GM23338 (cell line): ENCODE data around the gene UQCRC2. TPM values are rescaled to one million over a fixed set of nuclear protein-coding genes. Genes with fewer than 3 reads are reported as not detected.

ENCODE experiments used
- ATAC-seq: fragments of 200-7000 bp; cut with Tn5 transposase; 3 replicates; pipeline ENCODE4 v1.9.1; 2020
- DNase-seq: peaks from one replicate; pipeline ENCODE4 v3.0.0-alpha.2; 2015; ENCODE audit warnings: low spot score
- H2AFZ ChIP-seq: fragments of 200-600 bp; sonication (generic); 2 replicates; pipeline ENCODE4 v1.8.0; 2016; ENCODE audit warnings: antibody characterized with exemption, mild to moderate bottlenecking, moderate library complexity
- H3F3A ChIP-seq: fragments of 200-600 bp; sonication (generic); replicated peaks from 2 replicates; pipeline ENCODE4 v1.8.0; 2017; ENCODE audit warnings: antibody characterized with exemption, mixed run types, low read depth
- H3K27ac ChIP-seq: fragments of 200-600 bp; sonication (generic); 2 replicates; pipeline ENCODE4 v1.6.1; 2016; ENCODE audit warnings: low read depth
- H3K27me3 ChIP-seq: fragments of 200-600 bp; sonication (generic); 2 replicates; pipeline ENCODE4 v1.8.0; 2016; ENCODE audit warnings: mild to moderate bottlenecking, mixed run types, moderate library complexity; ENCODE audit not compliant: insufficient read depth
- H3K36me3 ChIP-seq: fragments of 200-600 bp; sonication (generic); 2 replicates; pipeline ENCODE4 v1.8.0; 2016; ENCODE audit warnings: mild to moderate bottlenecking; ENCODE audit not compliant: insufficient read depth
- H3K4me1 ChIP-seq: fragments of 200-600 bp; sonication (generic); 2 replicates; pipeline ENCODE4 v1.8.0; 2016; ENCODE audit warnings: mild to moderate bottlenecking, moderate library complexity; ENCODE audit not compliant: insufficient read depth
- H3K4me2 ChIP-seq: fragments of 200-600 bp; sonication (generic); 2 replicates; pipeline ENCODE4 v1.7.1; 2017; ENCODE audit warnings: mixed run types
- H3K4me3 ChIP-seq: fragments of 200-600 bp; sonication (generic); 2 replicates; pipeline ENCODE4 v1.6.1; 2016; ENCODE audit warnings: mixed run types
- H3K79me2 ChIP-seq: fragments of 200-600 bp; sonication (generic); replicated peaks from 2 replicates; pipeline ENCODE4 v1.8.0; 2017; ENCODE audit warnings: mild to moderate bottlenecking; ENCODE audit not compliant: insufficient read depth
- H3K9me2 ChIP-seq: fragments of 200-600 bp; sonication (generic); 2 replicates; pipeline ENCODE4 v1.8.0; 2017; ENCODE audit not compliant: insufficient read depth
- H4K20me1 ChIP-seq: fragments of 200-600 bp; sonication (generic); replicated peaks from 2 replicates; pipeline ENCODE4 v1.8.0; 2017; ENCODE audit warnings: mild to moderate bottlenecking; ENCODE audit not compliant: insufficient read depth
- H3K27ac Mint-ChIP-seq: 2 replicates; pipeline ENCODE4 v1.8.0; 2020; ENCODE audit warnings: inconsistent platforms, mild to moderate bottlenecking, moderate library complexity, mixed read lengths
- H3K27me3 Mint-ChIP-seq: 3 replicates; pipeline ENCODE4 v1.8.0; 2022; ENCODE audit warnings: low read depth, mild to moderate bottlenecking, moderate library complexity, mixed read lengths, inconsistent platforms; ENCODE audit not compliant: insufficient read depth, poor library complexity
- H3K36me3 Mint-ChIP-seq: 3 replicates; pipeline ENCODE4 v1.8.0; 2021; ENCODE audit warnings: low read depth, mild to moderate bottlenecking, inconsistent platforms, moderate library complexity, mixed read lengths
- H3K4me1 Mint-ChIP-seq: 3 replicates; pipeline ENCODE4 v1.8.0; 2020; ENCODE audit warnings: mild to moderate bottlenecking, inconsistent platforms, mixed read lengths
- H3K4me3 Mint-ChIP-seq: 3 replicates; pipeline ENCODE4 v1.8.0; 2021; ENCODE audit warnings: moderate library complexity, mild to moderate bottlenecking, inconsistent platforms, mixed read lengths
- H3K9me3 Mint-ChIP-seq: 3 replicates; pipeline ENCODE4 v1.8.0; 2020; ENCODE audit warnings: moderate library complexity, mild to moderate bottlenecking, inconsistent platforms, mixed read lengths
- CTCF ChIP-seq, 2 experiments: fragments of 200-600 bp in 1 of 2; sonication (generic) in 1 of 2; conservative IDR thresholded peaks; 2 replicates each; pipeline versions ENCODE4 v1.5.1 to v1.6.1; 2016 to 2017; ENCODE audit warnings: antibody characterized with exemption in 2 of 2, low read depth in 2 of 2, mild to moderate bottlenecking in 2 of 2, moderate library complexity in 1 of 2
- ETS1 ChIP-seq: IDR thresholded peaks from 2 replicates; pipeline ENCODE4 v1.6.1; 2016; ENCODE audit warnings: antibody characterized with exemption
- EZH2phosphoT487 ChIP-seq: fragments of 200-600 bp; sonication (generic); IDR thresholded peaks from one replicate; pipeline ENCODE4 v1.8.1; 2018; ENCODE audit warnings: antibody characterized with exemption; ENCODE audit not compliant: unreplicated experiment
- JUNB ChIP-seq: IDR thresholded peaks from one replicate; pipeline ENCODE4 v1.6.1; 2016; ENCODE audit warnings: antibody characterized with exemption; ENCODE audit not compliant: unreplicated experiment
- NANOG ChIP-seq: IDR thresholded peaks from 2 replicates; pipeline ENCODE4 v1.6.1; 2016; ENCODE audit warnings: antibody characterized with exemption, borderline replicate concordance
- POLR2AphosphoS5 ChIP-seq: IDR thresholded peaks from 2 replicates; pipeline ENCODE4 v1.6.1; 2016; ENCODE audit warnings: antibody characterized with exemption, low read depth
- STAT1 ChIP-seq: IDR thresholded peaks from one replicate; pipeline ENCODE4 v1.6.1; 2016; ENCODE audit warnings: antibody characterized with exemption; ENCODE audit not compliant: unreplicated experiment
- ZNF114 ChIP-seq: fragments of 250-450 bp; sonication (Bioruptor Pico); IDR thresholded peaks from 2 replicates; pipeline ENCODE4 v1.5.0; 2020; ENCODE audit warnings: mild to moderate bottlenecking, moderate library complexity
- ZNF331 ChIP-seq: fragments of 250-450 bp; sonication (Bioruptor Pico); IDR thresholded peaks from 2 replicates; pipeline ENCODE4 v1.5.0; 2020; ENCODE audit warnings: low read depth, mild to moderate bottlenecking, moderate library complexity
- polyA plus RNA-seq: library from polyadenylated mRNA; unstranded; fragments of >200 nt; fragmentation: Nextera tagmentation; extraction: Ambion mirVana; gene quantifications from 2 replicates; pipeline ENCODE4 v1.2.1, GENCODE V29; 2016
- total RNA-seq: library from RNA; depleted of rRNA; stranded (reverse); fragments of >200 nt; shearing (Covaris generic); gene quantifications from 2 replicates; pipeline ENCODE4 v1.2.3, GENCODE V29; 2014
- TF ChIP-seq, protein P1 (sequence below): fragments of 250-450 bp; sonication (Bioruptor Pico); IDR thresholded peaks from 2 replicates; pipeline ENCODE4 v1.5.0; 2020; ENCODE audit warnings: mild to moderate bottlenecking, moderate library complexity
- TF ChIP-seq, protein P2 (sequence below): IDR thresholded peaks from one replicate; pipeline ENCODE4 v1.6.1; 2018; ENCODE audit warnings: antibody characterized with exemption; ENCODE audit not compliant: unreplicated experiment

UQCRC2 gene
- total and polyA plus RNA-seq, 2 experiments from 2014 or later: 88.0 to 122 TPM

GRCh38 chr16:22031483-22032083, 78.4 kb downstream of the UQCRC2 start:
- H3K27ac Mint-ChIP-seq: no peak overlapping the region
- H3K4me1 Mint-ChIP-seq: peaks cover 13% of the 10 kb centered on the region; the same call in 2 of the 3 replicates
- H3K9me3 Mint-ChIP-seq: no peaks in the 10 kb centered on the region; the same call in 2 of the 3 replicates
- Histone ChIP-seq H3K9me2 (no peaks in the 10 kb centered on the region), H3K79me2 (peaks cover 44% of the 10 kb centered on the region), H3K4me1 (no peaks in the 10 kb centered on the region), H3K4me3 (no peak overlapping the region), H3K36me3 (no peaks in the 10 kb centered on the region), H3F3A (no peaks in the 10 kb centered on the region), H3K27ac (no peak overlapping the region), H4K20me1 (0 out of 2 replicates have a peak, but pooled peaks cover 3% of the 10 kb centered on the region), H3K4me2 (no peak overlapping the region), H3K27me3 (no peaks in the 10 kb centered on the region), H2AFZ (no peak overlapping the region)
- no peaks in the 10 kb centered on the region for H3K27me3 Mint-ChIP-seq
- TF ChIP-seq ZNF114 (CRISPR knock-in tag): no peak
- no peak for TF ChIP-seq ETS1
- no peak for TF ChIP-seq ZNF331
- TF ChIP-seq POLR2AphosphoS5: no peak
- no peak for TF ChIP-seq EZH2phosphoT487
- no peak for TF ChIP-seq STAT1
- TF ChIP-seq JUNB: no peak
- TF ChIP-seq, protein P1, sequence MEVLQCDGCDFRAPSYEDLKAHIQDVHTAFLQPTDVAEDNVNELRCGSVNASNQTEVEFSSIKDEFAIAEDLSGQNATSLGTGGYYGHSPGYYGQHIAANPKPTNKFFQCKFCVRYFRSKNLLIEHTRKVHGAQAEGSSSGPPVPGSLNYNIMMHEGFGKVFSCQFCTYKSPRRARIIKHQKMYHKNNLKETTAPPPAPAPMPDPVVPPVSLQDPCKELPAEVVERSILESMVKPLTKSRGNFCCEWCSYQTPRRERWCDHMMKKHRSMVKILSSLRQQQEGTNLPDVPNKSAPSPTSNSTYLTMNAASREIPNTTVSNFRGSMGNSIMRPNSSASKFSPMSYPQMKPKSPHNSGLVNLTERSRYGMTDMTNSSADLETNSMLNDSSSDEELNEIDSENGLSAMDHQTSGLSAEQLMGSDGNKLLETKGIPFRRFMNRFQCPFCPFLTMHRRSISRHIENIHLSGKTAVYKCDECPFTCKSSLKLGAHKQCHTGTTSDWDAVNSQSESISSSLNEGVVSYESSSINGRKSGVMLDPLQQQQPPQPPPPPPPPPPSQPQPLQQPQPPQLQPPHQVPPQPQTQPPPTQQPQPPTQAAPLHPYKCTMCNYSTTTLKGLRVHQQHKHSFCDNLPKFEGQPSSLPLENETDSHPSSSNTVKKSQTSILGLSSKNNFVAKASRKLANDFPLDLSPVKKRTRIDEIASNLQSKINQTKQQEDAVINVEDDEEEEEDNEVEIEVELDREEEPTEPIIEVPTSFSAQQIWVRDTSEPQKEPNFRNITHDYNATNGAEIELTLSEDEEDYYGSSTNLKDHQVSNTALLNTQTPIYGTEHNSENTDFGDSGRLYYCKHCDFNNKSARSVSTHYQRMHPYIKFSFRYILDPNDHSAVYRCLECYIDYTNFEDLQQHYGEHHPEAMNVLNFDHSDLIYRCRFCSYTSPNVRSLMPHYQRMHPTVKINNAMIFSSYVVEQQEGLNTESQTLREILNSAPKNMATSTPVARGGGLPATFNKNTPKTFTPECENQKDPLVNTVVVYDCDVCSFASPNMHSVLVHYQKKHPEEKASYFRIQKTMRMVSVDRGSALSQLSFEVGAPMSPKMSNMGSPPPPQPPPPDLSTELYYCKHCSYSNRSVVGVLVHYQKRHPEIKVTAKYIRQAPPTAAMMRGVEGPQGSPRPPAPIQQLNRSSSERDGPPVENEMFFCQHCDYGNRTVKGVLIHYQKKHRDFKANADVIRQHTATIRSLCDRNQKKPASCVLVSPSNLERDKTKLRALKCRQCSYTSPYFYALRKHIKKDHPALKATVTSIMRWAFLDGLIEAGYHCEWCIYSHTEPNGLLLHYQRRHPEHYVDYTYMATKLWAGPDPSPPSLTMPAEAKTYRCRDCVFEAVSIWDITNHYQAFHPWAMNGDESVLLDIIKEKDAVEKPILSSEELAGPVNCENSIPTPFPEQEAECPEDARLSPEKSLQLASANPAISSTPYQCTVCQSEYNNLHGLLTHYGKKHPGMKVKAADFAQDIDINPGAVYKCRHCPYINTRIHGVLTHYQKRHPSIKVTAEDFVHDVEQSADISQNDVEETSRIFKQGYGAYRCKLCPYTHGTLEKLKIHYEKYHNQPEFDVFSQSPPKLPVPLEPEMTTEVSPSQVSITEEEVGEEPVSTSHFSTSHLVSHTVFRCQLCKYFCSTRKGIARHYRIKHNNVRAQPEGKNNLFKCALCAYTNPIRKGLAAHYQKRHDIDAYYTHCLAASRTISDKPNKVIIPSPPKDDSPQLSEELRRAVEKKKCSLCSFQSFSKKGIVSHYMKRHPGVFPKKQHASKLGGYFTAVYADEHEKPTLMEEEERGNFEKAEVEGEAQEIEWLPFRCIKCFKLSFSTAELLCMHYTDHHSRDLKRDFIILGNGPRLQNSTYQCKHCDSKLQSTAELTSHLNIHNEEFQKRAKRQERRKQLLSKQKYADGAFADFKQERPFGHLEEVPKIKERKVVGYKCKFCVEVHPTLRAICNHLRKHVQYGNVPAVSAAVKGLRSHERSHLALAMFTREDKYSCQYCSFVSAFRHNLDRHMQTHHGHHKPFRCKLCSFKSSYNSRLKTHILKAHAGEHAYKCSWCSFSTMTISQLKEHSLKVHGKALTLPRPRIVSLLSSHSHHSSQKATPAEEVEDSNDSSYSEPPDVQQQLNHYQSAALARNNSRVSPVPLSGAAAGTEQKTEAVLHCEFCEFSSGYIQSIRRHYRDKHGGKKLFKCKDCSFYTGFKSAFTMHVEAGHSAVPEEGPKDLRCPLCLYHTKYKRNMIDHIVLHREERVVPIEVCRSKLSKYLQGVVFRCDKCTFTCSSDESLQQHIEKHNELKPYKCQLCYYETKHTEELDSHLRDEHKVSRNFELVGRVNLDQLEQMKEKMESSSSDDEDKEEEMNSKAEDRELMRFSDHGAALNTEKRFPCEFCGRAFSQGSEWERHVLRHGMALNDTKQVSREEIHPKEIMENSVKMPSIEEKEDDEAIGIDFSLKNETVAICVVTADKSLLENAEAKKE (CRISPR knock-in tag): no peak
- TF ChIP-seq CTCF (conservative IDR thresholded peaks at IDR 0.05; ENCODE audit: low read depth in 2 of 2): no peak
- TF ChIP-seq NANOG: no peak
- TF ChIP-seq, protein P2, sequence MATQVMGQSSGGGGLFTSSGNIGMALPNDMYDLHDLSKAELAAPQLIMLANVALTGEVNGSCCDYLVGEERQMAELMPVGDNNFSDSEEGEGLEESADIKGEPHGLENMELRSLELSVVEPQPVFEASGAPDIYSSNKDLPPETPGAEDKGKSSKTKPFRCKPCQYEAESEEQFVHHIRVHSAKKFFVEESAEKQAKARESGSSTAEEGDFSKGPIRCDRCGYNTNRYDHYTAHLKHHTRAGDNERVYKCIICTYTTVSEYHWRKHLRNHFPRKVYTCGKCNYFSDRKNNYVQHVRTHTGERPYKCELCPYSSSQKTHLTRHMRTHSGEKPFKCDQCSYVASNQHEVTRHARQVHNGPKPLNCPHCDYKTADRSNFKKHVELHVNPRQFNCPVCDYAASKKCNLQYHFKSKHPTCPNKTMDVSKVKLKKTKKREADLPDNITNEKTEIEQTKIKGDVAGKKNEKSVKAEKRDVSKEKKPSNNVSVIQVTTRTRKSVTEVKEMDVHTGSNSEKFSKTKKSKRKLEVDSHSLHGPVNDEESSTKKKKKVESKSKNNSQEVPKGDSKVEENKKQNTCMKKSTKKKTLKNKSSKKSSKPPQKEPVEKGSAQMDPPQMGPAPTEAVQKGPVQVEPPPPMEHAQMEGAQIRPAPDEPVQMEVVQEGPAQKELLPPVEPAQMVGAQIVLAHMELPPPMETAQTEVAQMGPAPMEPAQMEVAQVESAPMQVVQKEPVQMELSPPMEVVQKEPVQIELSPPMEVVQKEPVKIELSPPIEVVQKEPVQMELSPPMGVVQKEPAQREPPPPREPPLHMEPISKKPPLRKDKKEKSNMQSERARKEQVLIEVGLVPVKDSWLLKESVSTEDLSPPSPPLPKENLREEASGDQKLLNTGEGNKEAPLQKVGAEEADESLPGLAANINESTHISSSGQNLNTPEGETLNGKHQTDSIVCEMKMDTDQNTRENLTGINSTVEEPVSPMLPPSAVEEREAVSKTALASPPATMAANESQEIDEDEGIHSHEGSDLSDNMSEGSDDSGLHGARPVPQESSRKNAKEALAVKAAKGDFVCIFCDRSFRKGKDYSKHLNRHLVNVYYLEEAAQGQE: no peak
- H3K36me3 Mint-ChIP-seq: peaks cover 6% of the 10 kb centered on the region; the same call in 2 of the 3 replicates
- no peak overlapping the region for H3K4me3 Mint-ChIP-seq
- ATAC-seq (no peak), DNase-seq (no peak)
